Esophagus muscularis mucosa (tissue), 3 donors: ENCODE results near the gene SMC6.

Source experiments
- POLR2A ChIP-seq: fragments of 450-650 bp; IDR thresholded peaks from one replicate; pipeline ENCODE4 v1.6.1; 2017; ENCODE audit warnings: antibody characterized with exemption, moderate library complexity, mild to moderate bottlenecking, low read depth
- TF ChIP-seq, protein P1 (sequence below), 3 experiments: fragments of 200-600 bp in 2 of 3; fragments of 450-650 bp in 1 of 3; sonication (generic) in 2 of 3; IDR thresholded peaks; one replicate each; pipeline ENCODE4 v1.5.1; 2017 to 2019; ENCODE audit warnings: antibody characterized with exemption in 3 of 3, mild to moderate bottlenecking in 2 of 3, moderate library complexity in 1 of 3

DNA sequence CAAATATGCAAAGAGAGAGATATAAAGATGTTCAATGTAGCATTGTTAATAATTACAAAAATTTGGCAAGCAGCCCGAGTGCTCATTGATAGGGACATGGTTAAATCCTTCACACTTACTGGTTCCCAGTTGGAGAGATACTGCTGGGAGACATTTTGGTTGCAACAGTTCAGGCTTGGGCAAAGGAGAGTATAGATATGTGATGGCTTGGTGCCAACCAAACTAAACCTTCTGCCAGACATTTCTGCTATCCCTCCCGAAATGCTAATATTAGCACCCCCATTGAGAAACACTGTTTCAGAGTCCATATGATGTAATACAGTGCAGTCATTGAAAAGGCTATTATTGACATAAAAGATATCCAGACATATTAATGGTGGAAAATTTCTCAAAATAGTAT lies 11.8 kb upstream of the SMC6 start:
- TF ChIP-seq, protein P1, sequence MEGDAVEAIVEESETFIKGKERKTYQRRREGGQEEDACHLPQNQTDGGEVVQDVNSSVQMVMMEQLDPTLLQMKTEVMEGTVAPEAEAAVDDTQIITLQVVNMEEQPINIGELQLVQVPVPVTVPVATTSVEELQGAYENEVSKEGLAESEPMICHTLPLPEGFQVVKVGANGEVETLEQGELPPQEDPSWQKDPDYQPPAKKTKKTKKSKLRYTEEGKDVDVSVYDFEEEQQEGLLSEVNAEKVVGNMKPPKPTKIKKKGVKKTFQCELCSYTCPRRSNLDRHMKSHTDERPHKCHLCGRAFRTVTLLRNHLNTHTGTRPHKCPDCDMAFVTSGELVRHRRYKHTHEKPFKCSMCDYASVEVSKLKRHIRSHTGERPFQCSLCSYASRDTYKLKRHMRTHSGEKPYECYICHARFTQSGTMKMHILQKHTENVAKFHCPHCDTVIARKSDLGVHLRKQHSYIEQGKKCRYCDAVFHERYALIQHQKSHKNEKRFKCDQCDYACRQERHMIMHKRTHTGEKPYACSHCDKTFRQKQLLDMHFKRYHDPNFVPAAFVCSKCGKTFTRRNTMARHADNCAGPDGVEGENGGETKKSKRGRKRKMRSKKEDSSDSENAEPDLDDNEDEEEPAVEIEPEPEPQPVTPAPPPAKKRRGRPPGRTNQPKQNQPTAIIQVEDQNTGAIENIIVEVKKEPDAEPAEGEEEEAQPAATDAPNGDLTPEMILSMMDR (IDR thresholded peaks at IDR 0.05), result no peak
- TF ChIP-seq POLR2A, result no peak
